ENCODE data around the gene USP5.

GRCh38 chr12:6863586-6864321 lies 11.8 kb downstream of the USP5 start:
- TF ChIP-seq CTCF (IDR thresholded peaks at IDR 0.05): no peak
- no peak for TF ChIP-seq POLR2AphosphoS5 (IDR thresholded peaks at IDR 0.05)
- TF ChIP-seq EP300 (IDR thresholded peaks at IDR 0.05): no peak
